HS-5 (cell line): ENCODE measurements around the gene NEU3.
A peak's percentile ranks its signal among the peaks of the same experiment; 100 is the strongest.
"Not testable (repeated sequence)": the region's sequence is repeated elsewhere in the genome, so short reads cannot be mapped to it uniquely, and the experiment has no call there.

ENCODE experiments used
- DNase-seq: peaks from one replicate; pipeline ENCODE4 v3.0.0-alpha.2; 2012; ENCODE audit warnings: low read depth

The NEU3 gene, protein sequence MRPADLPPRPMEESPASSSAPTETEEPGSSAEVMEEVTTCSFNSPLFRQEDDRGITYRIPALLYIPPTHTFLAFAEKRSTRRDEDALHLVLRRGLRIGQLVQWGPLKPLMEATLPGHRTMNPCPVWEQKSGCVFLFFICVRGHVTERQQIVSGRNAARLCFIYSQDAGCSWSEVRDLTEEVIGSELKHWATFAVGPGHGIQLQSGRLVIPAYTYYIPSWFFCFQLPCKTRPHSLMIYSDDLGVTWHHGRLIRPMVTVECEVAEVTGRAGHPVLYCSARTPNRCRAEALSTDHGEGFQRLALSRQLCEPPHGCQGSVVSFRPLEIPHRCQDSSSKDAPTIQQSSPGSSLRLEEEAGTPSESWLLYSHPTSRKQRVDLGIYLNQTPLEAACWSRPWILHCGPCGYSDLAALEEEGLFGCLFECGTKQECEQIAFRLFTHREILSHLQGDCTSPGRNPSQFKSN

DNA sequence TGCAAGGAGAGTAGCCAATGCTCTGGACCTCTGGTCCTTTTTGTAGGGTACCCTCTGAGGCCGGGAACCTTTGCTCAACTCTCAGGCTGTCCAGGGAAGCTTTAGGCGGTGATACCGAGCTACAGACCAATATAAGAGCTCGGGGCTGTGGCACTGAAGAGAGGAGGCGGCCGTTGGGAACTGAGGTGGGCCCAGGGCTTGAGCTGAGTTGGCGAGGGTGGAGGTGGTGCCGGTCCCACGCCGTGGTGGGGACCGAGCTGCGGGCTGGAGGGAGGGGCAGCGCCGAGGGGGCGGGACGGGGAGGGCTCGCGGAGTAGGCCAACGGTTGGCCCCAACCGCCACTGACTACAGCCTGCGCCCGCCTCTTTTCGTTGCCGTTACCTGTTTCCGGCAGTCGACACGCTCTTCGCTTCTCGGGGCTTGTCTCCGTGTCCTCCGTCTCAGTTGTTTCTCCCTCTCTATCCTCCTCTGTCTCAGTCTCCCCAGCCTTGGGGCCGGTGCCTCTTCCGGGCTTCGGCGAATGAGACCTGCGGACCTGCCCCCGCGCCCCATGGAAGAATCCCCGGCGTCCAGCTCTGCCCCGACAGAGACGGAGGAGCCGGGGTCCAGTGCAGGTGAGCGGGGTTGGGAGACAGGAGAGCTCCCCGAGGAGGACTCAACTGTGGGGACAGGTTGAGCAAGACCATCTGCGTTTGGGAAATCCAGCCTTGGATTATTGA lies at the start of gene NEU3:
Gene NEU3, plus strand, starts transcription at position 393 of the 719 bp plus-strand sequence. Its CDS starts 128 bp downstream, at position 521.
- peak; percentile 50 for DNase-seq

DNA sequence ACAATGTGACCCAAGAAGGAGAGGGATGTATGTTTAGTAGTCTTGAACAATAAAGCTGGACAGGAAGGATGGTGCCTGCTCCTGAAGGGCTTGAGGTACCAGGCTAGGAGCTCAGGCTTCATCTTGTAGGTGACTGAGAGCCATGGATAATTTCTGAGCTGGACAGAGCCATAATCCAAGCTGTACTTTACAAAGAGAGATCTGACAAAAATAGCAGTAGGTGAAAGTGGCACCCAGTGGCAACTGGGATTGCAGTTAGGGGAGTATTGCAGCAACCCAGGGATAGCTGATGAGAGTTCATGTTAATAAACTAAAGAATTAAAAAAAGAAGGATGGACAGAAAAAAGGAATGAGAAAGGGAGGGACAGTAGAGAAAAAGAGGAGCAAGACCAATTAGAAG lies 47.2 kb upstream of the NEU3 start:
- DNase-seq = no peak

DNA sequence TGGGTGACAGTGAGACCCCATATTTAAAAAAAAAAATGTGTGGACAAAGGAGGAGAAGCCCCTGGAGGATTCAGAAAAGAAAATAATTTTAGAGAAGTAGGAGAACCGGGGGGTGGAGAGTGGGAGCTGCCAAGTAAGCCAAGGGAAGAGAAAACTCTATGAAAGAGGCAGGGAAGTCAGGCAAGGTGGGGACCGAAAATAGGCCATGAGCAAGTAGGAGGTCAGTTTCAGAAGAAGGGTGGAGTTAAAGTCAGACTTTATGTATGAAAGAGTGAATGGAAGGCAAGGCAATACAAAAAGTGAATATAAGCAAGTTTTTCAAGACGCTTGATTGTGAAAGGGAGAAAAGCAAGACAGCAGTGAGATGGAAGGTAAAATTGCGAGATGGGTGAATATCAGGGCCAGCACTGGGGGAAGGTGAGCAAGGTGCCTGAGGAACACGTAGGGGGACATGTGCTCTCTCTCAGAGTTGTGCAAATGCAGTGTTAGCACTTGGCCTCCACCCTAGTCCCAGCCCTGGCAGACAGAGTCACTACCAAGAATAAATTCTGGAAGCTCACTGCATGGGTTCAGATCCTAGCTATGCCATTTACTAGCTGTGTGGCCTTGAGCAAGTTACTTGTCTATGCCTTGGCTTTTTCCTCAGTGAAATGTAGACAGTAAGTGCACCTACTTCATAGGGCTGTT lies 46.5 kb upstream of the NEU3 start:
- no peak for DNase-seq

DNA sequence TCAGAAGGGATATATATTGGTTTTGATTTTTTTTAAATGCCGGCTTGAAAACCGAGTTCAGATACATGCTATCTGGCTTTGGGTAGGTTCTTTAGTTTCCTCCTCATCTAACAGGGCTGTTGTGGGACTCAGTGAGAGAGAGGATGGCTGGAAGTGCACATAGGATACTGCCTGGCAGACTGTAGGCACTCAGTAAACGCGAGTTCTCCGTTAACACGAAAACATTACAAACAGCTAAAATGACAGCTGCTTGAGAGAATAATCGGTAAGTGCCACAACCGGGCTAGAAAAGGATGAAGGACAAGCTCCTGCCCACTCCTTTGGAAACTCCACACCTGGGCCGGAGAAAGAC lies 40.2 kb upstream of the NEU3 start:
- DNase-seq = no peak

DNA sequence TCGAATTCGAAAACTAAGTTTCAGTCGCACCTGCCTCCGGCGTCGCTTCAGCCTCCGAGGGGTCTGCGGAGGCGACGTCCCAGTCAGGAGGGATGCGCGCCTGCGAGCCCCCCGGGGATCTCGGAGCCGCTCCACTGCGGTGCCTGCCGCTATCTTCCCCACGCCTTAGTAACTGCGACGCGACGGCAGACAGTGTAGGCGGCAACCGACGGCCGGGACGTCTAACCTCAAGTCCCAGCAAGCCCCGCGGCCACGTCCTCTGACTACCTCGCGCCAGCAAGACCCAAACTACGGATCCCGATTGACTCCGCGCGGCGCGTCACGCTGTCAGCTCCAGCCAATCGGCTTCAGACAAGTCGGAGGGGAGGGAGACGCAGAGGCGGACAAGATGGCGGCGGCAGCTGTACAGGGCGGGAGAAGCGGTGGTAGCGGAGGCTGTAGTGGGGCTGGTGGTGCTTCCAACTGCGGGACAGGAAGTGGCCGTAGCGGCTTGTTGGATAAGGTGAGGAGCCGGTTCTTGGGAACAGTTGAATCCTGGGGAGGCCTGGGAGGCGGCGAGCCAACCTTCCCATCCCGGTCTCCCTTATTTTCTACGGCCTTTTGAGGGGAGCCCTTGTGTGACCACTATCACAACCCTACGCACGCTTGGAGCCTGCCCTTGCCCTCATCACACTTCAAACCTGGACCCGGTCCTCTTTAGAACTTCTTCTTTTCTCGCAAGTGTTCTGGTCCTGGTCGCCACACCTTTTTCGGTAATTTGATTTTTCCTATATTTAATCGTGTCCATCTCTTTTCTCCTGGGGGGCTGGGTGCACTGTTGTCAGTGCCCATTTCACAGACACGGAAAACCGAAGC lies 39.6 kb upstream of the NEU3 start, which contains the start of the genes SPCS2 and XRRA1:
Gene SPCS2, plus strand, starts transcription at position 369 of the 855 bp plus-strand sequence. Its CDS starts 20 bp downstream, at position 389.
Gene XRRA1, minus strand, starts transcription at position 194 of the 855 bp plus-strand sequence. CDS start 8,213 bp downstream, outside the sequence.
- peak; percentile 91 for DNase-seq

DNA sequence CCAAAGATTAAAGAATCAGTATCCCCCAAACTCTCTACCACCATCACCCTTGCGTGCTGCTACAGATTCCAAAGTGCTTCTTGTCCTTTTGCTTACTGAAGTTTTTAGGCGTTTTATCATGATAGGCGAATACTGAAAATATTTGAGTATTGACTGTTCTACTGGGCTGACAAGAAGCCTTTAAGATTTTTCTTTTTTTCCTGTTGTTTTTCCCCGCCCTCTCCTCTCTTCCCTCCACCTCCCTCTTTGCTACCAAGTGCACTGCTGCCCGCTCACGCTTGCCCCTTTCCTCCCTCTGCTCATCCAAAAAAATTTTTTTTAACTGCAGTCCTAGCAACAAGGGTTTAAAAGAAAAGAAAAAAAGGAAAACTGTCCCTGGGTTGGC lies 39.0 kb upstream of the NEU3 start:
- DNase-seq = no peak

DNA sequence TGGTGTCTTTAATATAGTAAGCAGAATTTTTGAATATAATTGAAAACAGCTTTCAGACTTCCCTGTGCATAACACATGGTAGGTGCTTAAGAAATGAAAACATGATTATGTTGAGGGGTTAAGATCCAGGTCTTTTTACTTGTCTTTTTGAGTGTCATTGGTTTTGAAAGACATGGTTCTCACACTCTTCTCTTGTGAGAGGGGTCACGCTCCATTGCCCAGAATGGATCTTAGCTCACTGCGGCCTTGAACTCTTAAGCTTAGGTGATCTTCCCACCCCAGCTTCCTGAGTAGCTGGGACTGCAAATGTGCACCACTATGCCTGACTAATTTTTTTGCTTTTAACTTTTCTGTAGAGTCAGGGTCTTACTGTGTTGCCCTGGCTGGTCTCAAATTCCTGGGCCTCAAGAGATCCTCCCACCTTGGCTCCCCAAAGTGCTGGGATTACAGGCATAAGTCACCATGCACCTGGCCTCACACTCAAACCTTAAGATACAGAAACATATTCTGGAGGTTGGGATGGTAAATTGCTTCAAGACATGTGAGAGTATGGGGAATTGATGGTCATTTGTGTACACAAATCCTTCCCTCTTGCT lies 38.3 kb upstream of the NEU3 start:
- no peak for DNase-seq

DNA sequence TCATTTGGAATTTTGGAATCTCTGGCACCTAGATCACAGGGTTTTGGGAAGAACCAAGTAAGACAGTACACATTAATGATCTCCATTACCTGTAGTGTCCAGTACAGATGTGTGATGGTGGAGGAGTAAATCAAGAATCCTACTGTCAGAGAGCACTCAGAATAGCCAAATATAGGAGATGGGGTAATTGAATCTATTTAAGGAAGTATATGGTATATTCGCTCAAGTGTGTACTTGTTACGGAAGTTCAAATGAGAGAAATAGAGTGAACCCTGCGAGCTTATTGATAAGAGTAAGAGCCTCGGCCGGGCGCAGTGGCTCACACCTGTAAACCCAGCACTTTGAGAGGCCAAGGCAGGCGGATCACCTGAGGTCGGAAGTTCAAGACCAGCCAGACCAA lies 37.5 kb upstream of the NEU3 start:
- DNase-seq = no peak

DNA sequence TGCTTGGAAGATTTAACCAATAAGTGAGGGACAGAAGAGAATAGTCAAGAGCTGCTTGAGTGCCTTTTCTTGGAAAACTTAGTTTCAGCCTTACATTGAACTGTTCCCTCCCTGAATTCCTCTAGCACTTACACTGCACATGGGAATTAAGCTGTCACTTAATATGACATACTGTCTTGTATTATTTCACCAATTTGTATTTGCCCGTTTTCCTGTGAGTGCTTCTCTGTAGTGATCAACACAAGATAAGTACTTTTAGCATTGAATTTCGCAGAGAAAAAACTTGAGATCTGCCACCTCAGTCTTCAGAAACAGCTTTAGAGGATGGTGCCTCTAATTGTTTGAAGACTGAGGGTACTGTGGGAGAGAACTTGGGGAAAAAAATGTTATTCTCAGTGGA lies 36.0 kb upstream of the NEU3 start:
- DNase-seq = no peak

DNA sequence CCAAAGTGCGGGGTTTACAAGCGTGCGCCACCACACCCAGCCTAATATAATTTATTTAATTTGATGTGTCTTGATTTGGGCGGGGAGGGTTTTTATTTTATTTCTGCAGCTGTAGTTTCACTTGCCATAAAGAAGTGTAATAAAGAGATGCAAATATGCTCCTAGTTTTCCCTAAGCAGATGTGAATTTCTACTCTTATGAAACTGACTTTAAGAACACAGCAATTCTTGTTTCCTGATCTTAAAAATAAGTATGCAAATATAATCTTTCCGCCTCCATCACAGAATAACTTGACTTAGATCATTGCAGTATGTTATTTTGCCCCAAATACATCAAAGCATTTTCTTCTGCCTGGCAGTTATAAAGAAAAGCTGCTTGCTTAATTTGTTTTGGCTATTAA lies 35.3 kb upstream of the NEU3 start:
- no peak for DNase-seq

DNA sequence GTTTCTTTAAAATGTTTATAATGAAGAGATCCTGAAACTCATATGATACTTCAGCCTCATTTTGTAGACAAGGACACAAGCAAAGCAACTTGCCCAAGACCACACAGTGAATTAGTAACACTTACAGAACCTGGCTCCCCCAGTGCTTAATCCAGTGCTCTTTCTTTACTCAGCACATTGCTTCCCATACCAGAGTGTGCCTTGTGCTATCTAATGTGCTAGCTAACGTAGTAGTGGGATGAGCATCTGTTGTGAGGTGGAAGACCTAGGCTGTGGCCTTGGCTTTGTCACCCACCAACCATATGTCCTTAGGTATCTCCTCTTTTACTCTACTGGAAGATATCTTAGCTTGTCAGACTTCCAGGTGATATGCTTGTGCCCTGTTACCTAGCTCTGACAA lies 34.5 kb upstream of the NEU3 start:
- DNase-seq = no peak

DNA sequence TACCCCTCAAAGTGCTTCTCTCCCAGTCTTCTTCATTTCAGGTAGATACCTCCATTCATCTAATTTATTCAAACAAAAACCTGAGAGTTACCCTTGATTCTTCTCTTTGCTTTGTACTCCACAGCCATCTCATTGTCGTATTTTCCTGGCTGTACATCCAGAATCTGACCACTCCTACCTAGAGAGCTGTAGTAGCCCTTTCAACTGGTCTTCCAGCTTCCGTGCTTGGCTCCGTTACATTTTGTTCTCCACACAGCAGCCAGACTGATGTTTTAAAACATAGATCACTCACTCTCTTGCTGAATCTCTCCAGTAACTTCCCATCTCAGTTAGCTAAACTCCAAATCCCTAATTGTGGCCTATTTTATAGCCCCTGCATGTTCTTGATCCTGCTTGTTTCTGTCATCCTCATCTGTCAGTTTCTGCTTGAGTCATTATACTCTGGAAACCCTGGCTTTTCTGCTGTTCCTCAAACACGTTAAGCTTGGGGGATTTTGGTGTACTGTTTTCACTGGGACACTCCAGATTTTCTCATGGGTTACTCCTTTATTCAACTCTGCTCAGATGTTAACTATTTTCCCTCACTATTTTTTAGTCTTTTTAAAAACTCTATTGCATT lies 32.2 kb upstream of the NEU3 start:
- no peak for DNase-seq

DNA sequence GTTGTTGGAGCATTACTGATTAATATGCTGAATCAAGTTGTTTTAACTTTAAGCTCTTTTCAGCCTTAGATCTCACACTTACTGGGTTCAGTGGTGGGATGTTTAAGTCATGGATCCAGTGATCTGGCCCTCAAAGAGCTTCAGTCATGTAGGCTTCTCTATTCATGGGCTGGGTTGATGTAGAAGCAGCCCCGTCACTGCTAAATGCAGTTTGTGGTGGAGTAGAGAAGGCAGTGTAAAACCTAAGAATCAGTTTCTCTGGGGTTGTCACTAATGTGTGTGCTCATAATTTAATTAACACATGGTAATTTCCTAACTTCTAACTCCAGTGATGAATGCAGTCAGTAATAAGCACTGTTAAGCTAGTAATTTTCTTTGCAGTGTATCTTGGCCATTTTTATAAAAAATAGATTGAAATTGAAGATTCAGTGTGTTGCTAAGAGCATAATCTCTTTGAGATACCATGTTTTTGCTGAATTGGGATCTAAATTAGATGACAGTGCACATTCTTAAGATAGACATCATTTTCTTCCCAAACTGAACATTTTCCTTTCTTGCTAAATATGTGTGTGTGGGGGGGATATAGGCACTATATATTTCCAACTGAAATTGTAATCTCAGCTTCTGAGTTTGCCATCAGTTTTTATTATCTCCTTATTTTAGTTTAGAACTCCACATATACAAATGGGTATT lies 30.6 kb upstream of the NEU3 start:
- DNase-seq = no peak

DNA sequence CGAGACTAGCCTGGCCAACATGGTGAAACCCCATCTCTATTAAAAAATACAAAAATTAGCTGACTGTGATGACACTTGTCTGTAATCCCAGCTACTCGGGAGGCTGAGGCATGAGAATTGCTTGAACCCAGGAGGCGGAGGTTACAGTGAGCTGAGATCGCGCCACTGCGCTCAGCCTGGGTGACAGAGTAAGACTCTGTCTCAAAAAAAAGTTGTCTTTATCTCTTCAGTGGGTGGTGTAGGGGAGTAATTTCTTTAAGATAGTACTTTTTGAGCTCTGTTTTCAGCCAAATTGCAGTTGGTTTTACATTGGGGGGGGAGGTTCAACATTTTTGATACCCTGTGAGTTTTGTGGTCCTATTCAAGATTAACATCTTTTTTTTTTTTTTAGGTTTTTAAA lies 28.6 kb upstream of the NEU3 start:
- not testable (repeated sequence) for DNase-seq

DNA sequence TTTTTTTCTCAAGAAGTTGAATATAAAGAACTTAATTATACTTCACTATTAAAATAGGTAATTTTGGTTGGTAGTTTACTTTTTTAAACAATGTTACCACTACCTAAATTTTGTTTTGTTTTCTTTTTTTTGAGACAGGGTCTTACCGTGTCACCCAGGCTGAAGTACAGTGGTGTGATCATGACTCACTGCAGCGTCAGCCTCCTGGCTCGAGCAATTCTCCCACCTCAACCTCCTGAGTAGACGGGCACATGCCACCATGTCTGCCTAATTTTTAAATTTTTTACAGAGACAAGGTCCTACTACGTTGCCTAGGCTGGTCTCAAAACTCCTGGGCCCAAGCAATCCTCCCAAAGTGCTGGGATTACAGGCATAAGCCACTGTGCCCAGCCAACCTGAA lies 22.1 kb upstream of the NEU3 start:
- no peak for DNase-seq

DNA sequence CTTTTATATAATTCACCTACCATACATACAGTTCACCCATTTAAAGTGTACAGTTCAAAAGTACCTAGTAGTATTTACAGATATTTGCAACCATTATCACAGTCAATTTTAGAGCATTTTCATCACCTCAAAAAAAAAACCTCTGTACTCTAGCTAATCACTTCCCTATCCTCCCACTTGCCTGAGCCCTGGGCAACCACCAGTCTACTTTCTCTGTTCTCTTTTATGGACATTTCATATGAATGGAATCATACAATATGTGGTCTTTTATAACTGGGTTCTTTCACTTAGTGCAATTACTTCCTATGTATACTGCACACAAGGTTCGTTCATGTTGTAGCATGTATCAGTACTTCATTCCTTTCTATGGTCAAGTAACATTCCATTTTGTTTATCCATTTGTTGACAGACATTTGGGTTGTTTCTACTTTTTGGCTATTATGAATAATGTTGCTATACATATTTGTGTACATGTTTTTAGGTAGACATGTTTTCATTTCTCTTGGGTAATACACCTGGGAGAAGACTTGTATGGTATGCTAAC lies 17.8 kb upstream of the NEU3 start:
- DNase-seq = no peak

DNA sequence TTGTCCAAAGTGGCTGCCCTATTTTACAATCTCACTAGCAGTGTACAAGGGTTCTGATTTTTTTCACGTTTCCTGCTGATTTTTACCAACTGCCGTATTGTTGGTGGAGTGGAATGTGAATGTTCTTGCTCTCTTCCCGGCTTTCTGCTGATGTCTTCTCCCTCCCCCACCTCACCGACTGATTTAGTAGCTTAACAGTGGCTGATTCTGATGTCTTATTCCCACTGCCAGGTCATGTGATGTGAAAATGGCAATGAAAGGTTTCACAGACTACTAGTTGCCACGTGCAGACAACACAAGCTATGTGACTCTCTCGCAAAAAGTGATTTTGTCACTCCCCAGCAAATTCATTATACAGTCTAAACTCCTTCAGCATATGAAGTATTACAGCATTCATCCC lies 17.3 kb upstream of the NEU3 start:
- no peak for DNase-seq

DNA sequence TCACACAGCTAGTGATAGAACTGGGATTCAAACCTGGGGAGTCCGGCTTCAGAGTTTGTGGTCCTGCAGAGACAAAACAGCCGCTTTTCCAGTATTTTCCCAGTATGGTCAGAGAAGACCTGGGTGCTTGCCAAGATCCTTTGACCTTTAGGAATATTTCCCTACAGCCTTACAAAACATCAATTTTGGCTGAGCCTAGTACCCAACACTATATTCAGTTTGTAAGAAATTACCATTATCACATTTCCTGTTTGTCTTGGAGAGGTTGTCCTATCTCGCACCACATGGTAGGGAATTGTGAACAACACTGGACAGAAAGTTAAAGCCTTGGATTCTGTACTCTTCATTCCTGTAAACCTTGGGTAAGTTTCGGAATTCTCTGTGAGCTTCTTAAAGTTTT lies 10.7 kb upstream of the NEU3 start:
- no peak for DNase-seq

DNA sequence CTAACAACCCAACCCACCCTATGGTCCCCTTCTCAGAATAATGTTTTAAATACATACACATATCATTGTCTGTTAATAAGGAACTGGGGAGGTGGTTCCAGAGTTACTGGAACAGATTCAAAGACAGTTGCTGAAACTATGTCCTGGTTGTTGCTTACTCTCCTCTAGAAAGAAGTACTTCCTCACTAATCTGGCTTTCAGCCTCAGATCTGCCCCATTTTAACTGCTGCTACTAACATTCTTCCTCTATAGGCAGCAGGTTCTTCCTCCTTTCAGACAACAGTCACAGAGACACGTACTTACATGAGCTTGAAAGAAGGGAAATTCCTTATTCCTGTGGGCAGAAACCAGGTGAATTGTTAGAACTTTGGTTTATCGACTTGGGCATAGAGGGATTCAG lies 8.1 kb upstream of the NEU3 start:
- no peak for DNase-seq

DNA sequence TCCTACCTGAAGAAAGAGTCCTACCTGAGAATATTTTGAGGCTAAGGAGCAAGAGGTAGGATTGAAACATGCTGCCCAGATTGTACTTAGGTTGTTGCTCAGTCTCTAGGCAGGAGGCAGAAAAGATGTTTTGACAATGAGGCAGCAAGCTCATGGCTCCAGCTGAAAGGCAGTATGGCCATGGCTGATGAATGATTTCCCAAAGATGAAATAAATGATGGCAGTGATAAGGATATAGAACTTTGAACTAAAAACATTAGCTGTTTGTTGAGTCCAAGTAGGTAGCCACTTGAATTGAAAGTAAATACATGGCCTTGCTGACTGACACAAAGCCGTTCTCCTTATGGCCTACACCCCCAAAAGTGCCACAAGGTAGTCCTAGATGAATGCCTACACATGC lies 6.8 kb upstream of the NEU3 start:
- DNase-seq = no peak
